HEK293T (cell line): ENCODE results near the gene SCN1A.

Experiments used
- ARNT ChIP-seq: fragments of 450-650 bp; IDR thresholded peaks from 2 replicates; pipeline ENCODE4 v1.6.1; 2017; ENCODE audit warnings: mild to moderate bottlenecking
- BHLHE40 ChIP-seq: fragments of 450-650 bp; IDR thresholded peaks from 2 replicates; pipeline ENCODE4 v1.6.1; 2016; ENCODE audit warnings: mild to moderate bottlenecking, moderate library complexity, borderline replicate concordance
- FOXA1 ChIP-seq: fragments of 450-650 bp; IDR thresholded peaks from 2 replicates; pipeline ENCODE4 v1.6.1; 2016; ENCODE audit warnings: mild to moderate bottlenecking
- FOXK2 ChIP-seq: fragments of 450-650 bp; IDR thresholded peaks from 2 replicates; pipeline ENCODE4 v1.6.1; 2016; ENCODE audit warnings: mild to moderate bottlenecking
- FOXM1 ChIP-seq: fragments of 450-650 bp; IDR thresholded peaks from 2 replicates; pipeline ENCODE4 v1.6.1; 2017; ENCODE audit warnings: mild to moderate bottlenecking, borderline replicate concordance
- L3MBTL2 ChIP-seq: fragments of 450-650 bp; conservative IDR thresholded peaks from 2 replicates; pipeline ENCODE4 v1.6.1; 2016; ENCODE audit warnings: mild to moderate bottlenecking
- LEF1 ChIP-seq: fragments of 450-650 bp; IDR thresholded peaks from 2 replicates; pipeline ENCODE4 v1.6.1; 2017; ENCODE audit warnings: mild to moderate bottlenecking, borderline replicate concordance
- PKNOX1 ChIP-seq: fragments of 450-650 bp; IDR thresholded peaks from 2 replicates; pipeline ENCODE4 v1.6.1; 2016
- TARDBP ChIP-seq: fragments of 450-650 bp; IDR thresholded peaks from 2 replicates; pipeline ENCODE4 v1.6.1; 2016

GRCh38 chr2:166000401-166000800 is 127.4 kb downstream of the SCN1A start:
- TF ChIP-seq LEF1 (no peak), FOXK2 (no peak), PKNOX1 (no peak), ARNT (no peak), FOXM1 (no peak), L3MBTL2 (no peak), TARDBP (no peak), BHLHE40 (no peak), FOXA1 (no peak)
